Parathyroid adenoma (tissue), 2 donors: ENCODE data around the gene ACOT7.

Experiments
- H2AFZ ChIP-seq: fragments of 300-600 bp; sonication (generic); one replicate; pipeline ENCODE4 v1.7.0; 2017; ENCODE audit warnings: antibody characterized with exemption, mild to moderate bottlenecking
- H3K27ac ChIP-seq: fragments of 300-600 bp; sonication (generic); one replicate; pipeline ENCODE4 v1.7.0; 2017
- H3K27me3 ChIP-seq: fragments of 300-600 bp; sonication (generic); one replicate; pipeline ENCODE4 v1.7.0; 2017; ENCODE audit warnings: low read length; ENCODE audit not compliant: control insufficient read depth, insufficient read depth
- H3K36me3 ChIP-seq: fragments of 300-600 bp; sonication (generic); one replicate; pipeline ENCODE4 v1.7.0; 2017; ENCODE audit warnings: low read length; ENCODE audit not compliant: control insufficient read depth, insufficient read depth
- H3K4me1 ChIP-seq: fragments of 300-600 bp; sonication (generic); one replicate; pipeline ENCODE4 v1.7.0; 2017; ENCODE audit warnings: control low read depth
- H3K4me2 ChIP-seq: fragments of 300-600 bp; sonication (generic); one replicate; pipeline ENCODE4 v1.7.0; 2017; ENCODE audit warnings: low read length
- H3K4me3 ChIP-seq: fragments of 300-600 bp; sonication (generic); one replicate; pipeline ENCODE4 v1.7.0; 2017; ENCODE audit warnings: low read depth, low read length
- H3K79me2 ChIP-seq: fragments of 300-600 bp; sonication (generic); one replicate; pipeline ENCODE4 v1.7.0; 2017; ENCODE audit warnings: control low read depth
- H3K9ac ChIP-seq: fragments of 300-600 bp; sonication (generic); one replicate; pipeline ENCODE4 v1.7.0; 2017; ENCODE audit warnings: mild to moderate bottlenecking
- H3K9me3 ChIP-seq: fragments of 300-600 bp; sonication (generic); one replicate; pipeline ENCODE4 v1.7.0; 2017; ENCODE audit warnings: low read length; ENCODE audit not compliant: control insufficient read depth
- TF ChIP-seq, protein P1 (sequence below): fragments of 300-600 bp; sonication (generic); IDR thresholded peaks from one replicate; pipeline ENCODE4 v1.7.0; 2017; ENCODE audit warnings: antibody characterized with exemption, mild to moderate bottlenecking
- donor health status: primary hyperparathyroidism.

ACOT7 gene

DNA sequence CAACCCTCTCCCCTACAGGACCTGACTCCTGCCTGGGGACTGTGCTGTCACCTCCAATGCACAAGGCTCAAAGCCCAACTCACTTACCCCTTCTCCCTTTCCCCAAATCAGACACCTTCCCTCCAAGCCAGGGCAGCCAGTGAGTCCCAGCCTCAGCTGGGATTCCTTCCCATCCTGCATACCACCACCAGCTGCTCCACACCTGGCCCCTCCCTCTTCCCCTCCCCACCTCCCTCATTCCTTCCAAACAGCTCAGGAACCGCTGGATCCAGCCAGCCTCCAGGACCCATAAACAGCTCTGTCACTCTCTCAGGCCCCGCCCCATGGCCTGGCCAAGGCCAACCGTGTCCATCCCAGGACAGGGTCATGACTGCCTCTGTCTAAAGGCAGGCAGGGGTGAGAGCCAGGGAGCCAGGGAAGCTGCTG, 41.4 kb downstream of the ACOT7 start:
- Histone ChIP-seq H3K4me3 (no peak overlapping the region), H3K27me3 (no peaks in the 10 kb centered on the region), H3K36me3 (no peaks in the 10 kb centered on the region), H3K79me2 (no peaks in the 10 kb centered on the region), H3K4me2 (no peak overlapping the region), H3K9ac (no peak overlapping the region), H3K27ac (no peak overlapping the region), H3K4me1 (peaks cover 9% of the 10 kb centered on the region), H3K9me3 (no peaks in the 10 kb centered on the region), H2AFZ (no peak overlapping the region)
- TF ChIP-seq, protein P1, sequence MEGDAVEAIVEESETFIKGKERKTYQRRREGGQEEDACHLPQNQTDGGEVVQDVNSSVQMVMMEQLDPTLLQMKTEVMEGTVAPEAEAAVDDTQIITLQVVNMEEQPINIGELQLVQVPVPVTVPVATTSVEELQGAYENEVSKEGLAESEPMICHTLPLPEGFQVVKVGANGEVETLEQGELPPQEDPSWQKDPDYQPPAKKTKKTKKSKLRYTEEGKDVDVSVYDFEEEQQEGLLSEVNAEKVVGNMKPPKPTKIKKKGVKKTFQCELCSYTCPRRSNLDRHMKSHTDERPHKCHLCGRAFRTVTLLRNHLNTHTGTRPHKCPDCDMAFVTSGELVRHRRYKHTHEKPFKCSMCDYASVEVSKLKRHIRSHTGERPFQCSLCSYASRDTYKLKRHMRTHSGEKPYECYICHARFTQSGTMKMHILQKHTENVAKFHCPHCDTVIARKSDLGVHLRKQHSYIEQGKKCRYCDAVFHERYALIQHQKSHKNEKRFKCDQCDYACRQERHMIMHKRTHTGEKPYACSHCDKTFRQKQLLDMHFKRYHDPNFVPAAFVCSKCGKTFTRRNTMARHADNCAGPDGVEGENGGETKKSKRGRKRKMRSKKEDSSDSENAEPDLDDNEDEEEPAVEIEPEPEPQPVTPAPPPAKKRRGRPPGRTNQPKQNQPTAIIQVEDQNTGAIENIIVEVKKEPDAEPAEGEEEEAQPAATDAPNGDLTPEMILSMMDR: no peak

DNA sequence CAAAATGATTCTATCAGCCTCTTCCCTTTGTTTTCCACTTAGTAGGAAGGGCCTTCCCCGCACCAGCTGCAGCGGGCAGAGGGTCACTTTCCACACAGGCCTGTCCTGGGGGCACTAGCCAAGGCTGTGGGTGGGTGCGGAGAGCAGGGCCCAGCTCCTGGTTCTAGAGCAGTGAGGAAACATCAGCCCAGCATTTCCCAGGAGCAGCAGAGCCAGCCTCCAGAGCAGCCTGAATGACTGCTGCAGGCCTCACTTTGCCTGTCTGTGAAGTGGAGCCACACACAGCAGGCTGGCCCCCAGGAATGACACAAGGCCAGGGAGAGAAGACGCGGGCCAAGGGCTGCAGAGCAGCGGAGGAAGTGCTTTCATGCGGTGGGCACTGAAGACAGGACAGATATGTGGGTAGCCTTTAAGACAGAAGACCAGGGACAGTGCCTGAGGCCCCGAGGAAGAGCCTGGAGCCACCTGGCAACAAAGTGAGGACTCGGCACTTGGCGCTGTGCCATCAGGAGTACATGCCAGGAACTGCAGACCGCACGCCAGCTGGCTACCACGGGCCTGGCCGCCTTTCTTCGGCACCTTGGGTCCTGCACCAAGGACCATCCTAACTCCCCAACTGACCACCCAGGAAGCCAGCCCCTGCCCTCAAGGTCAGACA, 42.0 kb downstream of the ACOT7 start:
- no peak overlapping the region for H3K4me3 ChIP-seq
- TF ChIP-seq, protein P1: no peak
- H3K27me3 ChIP-seq: no peaks in the 10 kb centered on the region
- H3K36me3 ChIP-seq: no peaks in the 10 kb centered on the region
- H2AFZ ChIP-seq: no peak overlapping the region
- H3K4me2 ChIP-seq: no peak overlapping the region
- no peak overlapping the region for H3K27ac ChIP-seq
- no peaks in the 10 kb centered on the region for H3K79me2 ChIP-seq
- H3K9me3 ChIP-seq: no peaks in the 10 kb centered on the region
- peaks cover 9% of the 10 kb centered on the region for H3K4me1 ChIP-seq
- no peak overlapping the region for H3K9ac ChIP-seq

DNA sequence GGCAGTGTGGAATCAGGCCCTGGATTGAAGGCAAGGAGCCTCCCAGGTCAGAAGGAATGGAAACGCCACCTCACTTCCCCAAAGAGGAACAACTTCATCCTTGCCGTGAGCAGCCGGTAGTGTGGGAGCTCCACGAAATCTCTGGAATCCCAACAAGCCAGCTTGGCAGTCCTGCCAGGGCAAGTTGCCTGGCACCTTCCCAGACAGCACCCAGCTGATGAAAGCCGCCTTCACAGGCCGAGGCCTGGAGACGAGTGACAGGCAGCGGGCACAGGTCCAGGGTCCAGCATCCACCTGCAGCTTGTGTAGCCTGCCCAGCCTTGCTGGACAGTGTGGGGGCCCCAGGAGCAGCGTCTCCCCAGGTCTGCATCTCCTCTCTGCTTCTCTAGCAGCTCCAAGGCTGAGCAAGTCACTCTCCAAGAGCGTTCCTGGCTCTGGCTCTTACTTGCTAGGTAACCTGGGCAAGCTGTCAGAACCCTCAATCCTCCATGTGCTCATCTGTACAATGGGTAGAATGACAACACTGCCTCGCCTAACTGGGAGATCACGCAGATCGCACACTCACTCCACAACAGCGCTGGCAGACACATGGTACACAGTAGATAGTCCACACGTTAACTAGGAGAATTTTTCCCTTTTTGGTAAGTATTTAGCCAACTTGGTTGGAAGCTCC, 43.0 kb downstream of the ACOT7 start:
- Histone ChIP-seq H3K79me2 (no peaks in the 10 kb centered on the region), H3K4me2 (no peak overlapping the region), H3K9me3 (no peaks in the 10 kb centered on the region), H3K4me3 (no peak overlapping the region), H3K4me1 (peaks cover 9% of the 10 kb centered on the region), H3K9ac (no peak overlapping the region), H2AFZ (no peak overlapping the region), H3K27me3 (no peaks in the 10 kb centered on the region), H3K27ac (no peak overlapping the region), H3K36me3 (no peaks in the 10 kb centered on the region)
- TF ChIP-seq, protein P1: no peak

DNA sequence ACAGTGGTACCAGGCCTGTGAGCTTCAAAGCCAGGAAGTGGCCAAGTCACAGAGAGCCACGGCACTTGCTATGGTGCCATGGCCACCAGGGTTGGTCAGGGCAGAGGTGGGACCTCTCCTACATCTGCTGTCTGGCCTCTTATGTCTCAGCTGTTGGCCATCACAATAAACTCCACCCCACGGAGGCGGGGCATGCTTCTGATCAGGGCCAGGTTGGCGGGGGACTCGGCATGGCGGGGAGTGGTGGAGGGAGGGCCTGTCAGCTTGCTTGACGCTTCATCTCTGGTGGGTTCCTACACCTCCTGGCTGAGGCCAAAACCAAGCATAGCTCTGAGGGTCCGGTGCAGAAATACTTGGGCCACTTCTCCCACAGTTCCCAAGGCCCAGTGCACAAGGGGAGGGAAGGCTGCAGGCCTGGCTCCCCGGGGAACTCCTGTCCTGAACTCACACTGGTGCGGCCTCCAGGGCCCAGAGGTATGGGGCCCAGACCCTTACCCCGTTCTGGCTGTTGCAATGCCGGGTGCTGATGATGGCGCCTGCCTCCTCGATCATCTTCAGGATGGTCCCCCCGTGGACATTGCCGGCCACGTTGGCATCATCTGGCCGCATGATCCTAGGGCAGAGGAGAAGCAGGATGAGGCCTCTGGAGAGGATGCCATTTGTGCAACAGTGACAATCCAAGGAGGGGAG, 44.2 kb downstream of the ACOT7 start:
- no peak overlapping the region for H3K4me2 ChIP-seq
- H3K4me3 ChIP-seq: no peak overlapping the region
- no peaks in the 10 kb centered on the region for H3K36me3 ChIP-seq
- peaks cover 9% of the 10 kb centered on the region for H3K4me1 ChIP-seq
- H3K9me3 ChIP-seq: no peaks in the 10 kb centered on the region
- no peaks in the 10 kb centered on the region for H3K79me2 ChIP-seq
- no peak overlapping the region for H3K27ac ChIP-seq
- H3K27me3 ChIP-seq: no peaks in the 10 kb centered on the region
- TF ChIP-seq, protein P1: no peak
- H3K9ac ChIP-seq: no peak overlapping the region
- no peak overlapping the region for H2AFZ ChIP-seq
